Astrocyte of the spinal cord (primary cell): Measurements from ENCODE around the gene ATRNL1.
"Not testable (repeated sequence)": the region's sequence is repeated elsewhere in the genome, so short reads cannot be mapped to it uniquely, and the experiment has no call there.

Experiments
- DNase-seq: peaks from one replicate; pipeline ENCODE4 v3.0.0; 2011; ENCODE audit warnings: low read depth, low spot score
- H3K4me3 ChIP-seq: 2 replicates; pipeline ENCODE4 v1.5.1; 2011; ENCODE audit warnings: low read depth, mild to moderate bottlenecking, low read length, moderate library complexity
- in situ Hi-C: cut with HindIII; loops from 2 replicates; pipeline ENCODE4 v1.10.0; 2017; ENCODE audit warnings: low sequenced_read_pairs
- TF ChIP-seq, protein P1 (sequence below): IDR thresholded peaks from 2 replicates; pipeline ENCODE4 v1.5.1; 2012; ENCODE audit warnings: low read depth, mild to moderate bottlenecking, low read length, inconsistent platforms

ATRNL1 gene

DNA sequence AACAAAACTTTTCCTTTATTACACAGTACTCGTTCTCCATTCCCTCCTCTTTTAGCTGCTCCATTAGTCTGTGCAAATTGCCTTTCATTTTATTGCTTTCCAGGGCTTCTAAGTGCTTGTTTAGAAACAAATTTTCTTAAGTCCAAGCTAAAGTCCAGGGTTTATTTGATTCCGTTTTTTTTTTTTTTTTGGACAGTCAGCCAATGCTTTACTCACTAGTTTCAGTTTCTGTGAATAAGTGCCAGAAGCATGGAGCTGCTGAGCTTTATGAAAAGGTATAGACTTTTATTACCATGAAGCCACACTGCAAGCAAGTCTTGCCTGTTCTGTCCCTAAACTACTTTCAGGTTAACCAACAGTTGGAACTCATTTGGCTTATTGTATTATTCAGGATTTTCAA is 724.8 kb downstream of the ATRNL1 start:
- DNase-seq: peak; percentile 35
- H3K4me3 ChIP-seq: no peak overlapping the region
- in situ Hi-C loops: no loop called here
- TF ChIP-seq, protein P1, sequence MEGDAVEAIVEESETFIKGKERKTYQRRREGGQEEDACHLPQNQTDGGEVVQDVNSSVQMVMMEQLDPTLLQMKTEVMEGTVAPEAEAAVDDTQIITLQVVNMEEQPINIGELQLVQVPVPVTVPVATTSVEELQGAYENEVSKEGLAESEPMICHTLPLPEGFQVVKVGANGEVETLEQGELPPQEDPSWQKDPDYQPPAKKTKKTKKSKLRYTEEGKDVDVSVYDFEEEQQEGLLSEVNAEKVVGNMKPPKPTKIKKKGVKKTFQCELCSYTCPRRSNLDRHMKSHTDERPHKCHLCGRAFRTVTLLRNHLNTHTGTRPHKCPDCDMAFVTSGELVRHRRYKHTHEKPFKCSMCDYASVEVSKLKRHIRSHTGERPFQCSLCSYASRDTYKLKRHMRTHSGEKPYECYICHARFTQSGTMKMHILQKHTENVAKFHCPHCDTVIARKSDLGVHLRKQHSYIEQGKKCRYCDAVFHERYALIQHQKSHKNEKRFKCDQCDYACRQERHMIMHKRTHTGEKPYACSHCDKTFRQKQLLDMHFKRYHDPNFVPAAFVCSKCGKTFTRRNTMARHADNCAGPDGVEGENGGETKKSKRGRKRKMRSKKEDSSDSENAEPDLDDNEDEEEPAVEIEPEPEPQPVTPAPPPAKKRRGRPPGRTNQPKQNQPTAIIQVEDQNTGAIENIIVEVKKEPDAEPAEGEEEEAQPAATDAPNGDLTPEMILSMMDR: no peak

DNA sequence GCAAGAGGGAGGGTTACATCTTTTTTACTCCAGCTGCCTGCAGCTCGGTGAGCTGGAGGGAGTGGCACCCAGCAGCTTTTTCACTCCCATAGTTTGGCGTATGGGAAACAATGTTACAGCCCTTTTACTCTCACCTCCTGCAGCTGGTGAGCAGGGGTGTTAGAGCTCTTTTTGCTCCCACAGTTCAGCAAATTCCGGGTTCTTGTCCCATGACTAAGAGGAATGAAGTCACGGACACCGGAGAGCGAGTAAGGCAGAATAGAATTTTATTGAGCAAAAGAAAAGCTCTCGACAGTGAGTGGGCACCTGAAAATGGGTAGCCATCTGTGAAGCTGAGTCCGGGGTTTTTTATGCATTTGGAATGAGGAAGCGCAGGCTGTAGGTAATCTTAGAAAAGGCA is 733.2 kb downstream of the ATRNL1 start:
- no peak overlapping the region for H3K4me3 ChIP-seq
- in situ Hi-C loops: no loop called here
- TF ChIP-seq, protein P1: no peak
- DNase-seq: no peak

DNA sequence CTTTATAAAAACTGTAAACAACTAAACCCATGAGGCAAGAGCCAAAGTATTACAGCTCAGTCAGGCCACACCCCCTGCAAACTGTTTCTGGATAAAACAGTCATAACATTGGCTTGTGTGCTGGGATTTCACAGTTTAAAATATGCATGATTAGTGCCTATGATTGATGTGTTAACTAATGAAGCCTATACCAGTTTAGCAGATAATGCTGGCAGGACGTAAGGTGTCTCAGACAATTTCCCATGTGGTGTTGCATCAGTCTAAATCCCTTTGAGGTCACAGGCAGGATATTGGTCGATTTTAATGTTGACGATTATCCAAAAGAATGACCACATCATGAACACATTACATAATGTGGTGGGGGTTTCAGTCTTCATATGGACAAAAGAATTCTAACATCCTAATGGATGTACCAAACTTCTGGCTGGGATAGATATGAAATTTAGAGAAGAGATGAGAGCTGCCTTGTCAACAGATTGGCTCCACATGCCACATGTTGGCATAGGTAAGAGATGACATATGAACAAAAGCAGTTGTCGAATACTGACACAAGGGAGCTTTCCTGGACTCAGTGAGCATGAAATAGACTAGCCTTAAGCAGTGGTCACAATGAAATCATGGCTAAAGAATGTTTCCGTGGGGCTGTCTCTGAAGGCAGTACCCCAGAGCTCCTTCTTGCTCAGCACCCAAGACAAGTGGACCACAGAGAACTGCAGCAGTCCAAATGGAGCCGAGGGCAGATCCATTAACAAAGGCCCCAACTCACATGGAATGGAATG is 734.3 kb downstream of the ATRNL1 start:
- in situ Hi-C loops: no loop called here

DNA sequence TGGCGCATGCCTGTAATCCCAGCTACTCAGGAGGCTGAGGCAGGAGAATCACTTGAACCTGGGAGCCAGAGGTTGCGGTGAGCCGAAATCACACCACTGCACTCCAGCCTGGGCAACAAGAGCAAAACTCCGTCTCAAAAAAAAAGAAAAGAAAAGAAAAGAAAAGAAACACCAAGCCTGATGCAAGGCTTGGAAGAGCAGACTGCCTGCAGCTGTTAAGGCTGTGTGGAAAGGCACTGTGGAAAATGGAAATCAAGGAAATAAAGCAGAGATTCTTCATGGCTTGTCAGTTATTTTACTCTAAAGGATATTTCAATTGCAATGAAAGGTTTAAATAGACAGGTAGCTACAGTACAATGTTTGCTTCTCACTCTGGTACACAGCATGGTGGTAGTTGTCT is 735.0 kb downstream of the ATRNL1 start:
- DNase-seq, in situ Hi-C loops, H3K4me3 ChIP-seq: not testable (repeated sequence)

More for the DNA sequence above, 734.3 kb downstream of the ATRNL1 start:
- TF ChIP-seq, protein P1: no peak
- no peak overlapping the region for H3K4me3 ChIP-seq
- DNase-seq: no peak

DNA sequence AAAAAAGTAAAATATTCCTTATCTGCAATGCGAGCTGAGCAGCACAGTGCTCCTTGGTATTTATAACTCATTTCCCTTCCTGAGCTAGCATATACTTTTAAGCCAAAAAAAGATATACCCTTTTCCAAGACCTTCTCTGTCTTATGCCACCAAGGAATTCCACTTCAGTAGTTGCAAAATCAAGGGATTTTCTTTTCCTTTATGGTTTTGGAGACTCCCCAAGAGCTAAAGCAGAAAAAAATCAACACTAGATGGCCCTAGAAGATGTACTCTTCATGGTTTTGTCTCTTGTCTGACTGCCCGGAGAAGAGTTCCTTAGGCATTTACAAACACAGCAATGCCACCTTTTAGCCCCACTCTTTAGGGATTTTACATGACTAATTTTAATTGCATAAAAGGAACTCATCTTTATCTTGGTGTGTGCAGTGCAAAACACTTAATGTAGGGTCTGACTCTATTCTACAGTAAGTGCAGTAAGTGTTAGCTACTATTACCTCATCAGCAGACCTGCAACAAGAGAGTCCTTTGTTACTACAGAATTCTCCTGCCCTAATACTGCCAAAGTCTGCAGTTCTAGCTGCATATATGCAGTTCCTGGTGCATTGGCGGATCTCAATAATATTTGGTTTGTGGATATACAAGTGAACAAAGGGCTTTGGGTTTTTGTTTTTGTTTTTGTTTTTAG is 736.5 kb downstream of the ATRNL1 start:
- no peak overlapping the region for H3K4me3 ChIP-seq
- in situ Hi-C loops: no loop called here
- TF ChIP-seq, protein P1: peak; percentile 20
- peak; percentile 29 for DNase-seq

DNA sequence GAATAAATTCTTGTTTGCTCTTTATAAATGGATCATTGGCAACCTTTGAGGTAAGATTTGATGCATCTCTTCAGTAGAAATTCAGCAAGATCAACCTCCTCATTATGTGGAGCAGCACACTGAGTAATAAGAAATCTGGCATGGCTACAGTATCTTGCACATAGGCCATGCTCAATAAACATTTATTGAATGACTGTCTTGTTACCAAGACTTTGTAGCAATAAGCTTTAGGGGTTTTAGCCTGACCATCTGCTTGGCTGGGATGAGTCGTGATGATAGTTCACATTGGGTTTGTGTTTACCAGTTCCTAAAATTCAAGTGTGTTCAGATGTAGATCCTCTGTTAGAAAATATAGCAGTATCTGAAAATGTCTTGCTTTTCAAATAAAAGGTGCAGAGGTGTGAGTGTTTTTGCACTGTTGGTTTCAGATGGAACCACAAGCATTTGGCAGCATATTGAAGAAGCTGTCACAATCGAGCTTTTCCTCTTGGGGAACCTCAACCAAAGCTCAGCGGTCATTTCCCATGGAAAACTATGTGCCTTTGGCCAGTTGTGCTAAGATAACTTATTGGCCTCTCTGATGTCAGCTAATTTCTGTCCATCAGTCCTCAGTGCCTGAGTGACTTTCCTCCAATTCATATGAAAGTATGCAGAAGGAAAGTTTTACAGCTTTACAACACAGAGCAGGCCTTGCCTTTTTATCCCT is 737.3 kb downstream of the ATRNL1 start:
- in situ Hi-C loops: no loop called here
- H3K4me3 ChIP-seq: no peak overlapping the region
- TF ChIP-seq, protein P1: no peak
- peak; percentile 42 for DNase-seq
